Dendritic cell treated with granulocyte-macrophage colony-stimulating factor and Interleukin-4, amounts not matched to agents 40 ng/mL and 50 ng/mL, for 4 days (primary cell): ENCODE data around the gene MRE11.
"Not testable (repeated sequence)": the region's sequence is repeated elsewhere in the genome, so short reads cannot be mapped to it uniquely, and the experiment has no call there.

Source experiments
- H3K27ac Mint-ChIP-seq: one replicate; pipeline ENCODE4 v1.8.0; 2022; ENCODE audit warnings: mild to moderate bottlenecking, mixed read lengths
- H3K27me3 Mint-ChIP-seq: one replicate; pipeline ENCODE4 v1.8.0; 2022; ENCODE audit warnings: mild to moderate bottlenecking, mixed read lengths
- H3K36me3 Mint-ChIP-seq: one replicate; pipeline ENCODE4 v1.8.0; 2022; ENCODE audit warnings: low read depth, mixed read lengths
- H3K4me1 Mint-ChIP-seq: one replicate; pipeline ENCODE4 v1.8.0; 2022; ENCODE audit warnings: low read depth, mixed read lengths
- H3K4me3 Mint-ChIP-seq: one replicate; pipeline ENCODE4 v1.8.0; 2022; ENCODE audit warnings: mild to moderate bottlenecking, moderate library complexity, mixed read lengths
- H3K9me3 Mint-ChIP-seq: one replicate; pipeline ENCODE4 v1.8.0; 2022; ENCODE audit warnings: mixed read lengths
- intact Hi-C: fragments of 100-400 bp; cut with micrococcal nuclease; formaldehyde crosslinking; loops from one replicate; pipeline ENCODE4 v1.15.0; 2022

Gene MRE11

GRCh38 chr11:94519478-94520084 lies 25.9 kb upstream of the MRE11 start:
- Mint-ChIP-seq H3K4me3 (no peak overlapping the region), H3K4me1 (no peaks in the 10 kb centered on the region), H3K27me3 (no peaks in the 10 kb centered on the region), H3K36me3 (no peaks in the 10 kb centered on the region), H3K27ac (no peak overlapping the region), H3K9me3 (no peaks in the 10 kb centered on the region)
- intact Hi-C loops = loop anchor here (1.0 to 10.0 kb wide), 3 partner anchors 79 to 375 kb away; no protein-coding TSS in a partner anchor

- Mint-ChIP-seq H3K9me3 (no peaks in the 10 kb centered on the region), H3K27me3 (no peaks in the 10 kb centered on the region), H3K4me1 (no peaks in the 10 kb centered on the region), H3K27ac (no peak overlapping the region), H3K4me3 (no peak overlapping the region), H3K36me3 (no peaks in the 10 kb centered on the region)
- intact Hi-C loops = loop anchor here (2.0 kb wide), 1 partner anchor 81 kb away; no protein-coding TSS in a partner anchor
Measured at GRCh38 chr11:94518300-94518699, 24.7 kb upstream of the MRE11 start.

DNA sequence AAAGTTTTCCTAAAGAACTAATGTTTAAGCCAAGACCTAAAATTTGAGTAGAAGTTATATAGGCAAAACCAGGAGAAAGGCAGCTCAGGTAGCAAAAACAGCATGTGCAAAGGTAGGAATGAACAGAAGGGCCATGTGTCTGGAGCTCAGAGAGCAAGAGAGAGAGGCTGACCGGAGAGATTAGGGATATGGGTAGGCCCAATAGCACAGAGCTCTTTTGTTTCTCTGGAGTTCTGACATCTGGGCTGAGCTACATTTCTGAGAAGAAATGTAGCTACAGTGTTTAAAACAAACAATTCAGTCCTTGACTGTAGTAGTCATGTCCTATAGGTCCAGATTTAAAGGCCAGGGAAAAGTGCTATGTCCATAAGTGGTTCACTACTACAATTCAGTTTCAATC lies 23.1 kb upstream of the MRE11 start:
- no peaks in the 10 kb centered on the region for H3K27me3 Mint-ChIP-seq
- H3K4me1 Mint-ChIP-seq = peaks cover 11% of the 10 kb centered on the region
- H3K36me3 Mint-ChIP-seq = no peaks in the 10 kb centered on the region
- intact Hi-C loops = no loop called here
- H3K4me3 Mint-ChIP-seq = no peak overlapping the region
- no peaks in the 10 kb centered on the region for H3K9me3 Mint-ChIP-seq
- H3K27ac Mint-ChIP-seq = no peak overlapping the region

DNA sequence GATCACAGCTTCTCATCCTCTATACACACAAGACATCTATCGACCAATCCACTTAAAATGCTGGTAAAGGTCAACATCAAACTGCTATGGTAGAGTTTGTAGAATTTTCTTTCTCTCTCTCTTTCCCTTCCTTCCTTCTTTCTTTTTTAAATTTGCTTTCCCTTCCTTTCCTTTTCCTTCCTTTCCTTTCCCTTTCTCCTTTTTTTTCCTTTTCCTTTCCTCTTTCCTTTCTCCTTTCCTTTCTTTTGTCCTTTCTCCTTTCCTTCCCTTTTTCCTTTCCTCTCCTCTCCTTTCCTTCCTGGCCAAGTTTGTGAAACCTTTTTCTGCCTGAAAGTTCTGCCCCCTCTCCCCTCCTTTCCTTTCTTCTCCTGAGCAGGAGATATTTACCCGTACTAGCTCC lies 21.8 kb upstream of the MRE11 start:
- Mint-ChIP-seq H3K4me3 (no peak overlapping the region), H3K36me3 (no peaks in the 10 kb centered on the region), H3K4me1 (peaks cover 12% of the 10 kb centered on the region), H3K27me3 (no peaks in the 10 kb centered on the region), H3K9me3 (no peaks in the 10 kb centered on the region), H3K27ac (no peak overlapping the region)
- intact Hi-C loops = no loop called here

- H3K27me3 Mint-ChIP-seq = no peaks in the 10 kb centered on the region
- H3K27ac Mint-ChIP-seq = no peak overlapping the region
- intact Hi-C loops = no loop called here
Measured at GRCh38 chr11:94513091-94513490, 19.4 kb upstream of the MRE11 start.

DNA sequence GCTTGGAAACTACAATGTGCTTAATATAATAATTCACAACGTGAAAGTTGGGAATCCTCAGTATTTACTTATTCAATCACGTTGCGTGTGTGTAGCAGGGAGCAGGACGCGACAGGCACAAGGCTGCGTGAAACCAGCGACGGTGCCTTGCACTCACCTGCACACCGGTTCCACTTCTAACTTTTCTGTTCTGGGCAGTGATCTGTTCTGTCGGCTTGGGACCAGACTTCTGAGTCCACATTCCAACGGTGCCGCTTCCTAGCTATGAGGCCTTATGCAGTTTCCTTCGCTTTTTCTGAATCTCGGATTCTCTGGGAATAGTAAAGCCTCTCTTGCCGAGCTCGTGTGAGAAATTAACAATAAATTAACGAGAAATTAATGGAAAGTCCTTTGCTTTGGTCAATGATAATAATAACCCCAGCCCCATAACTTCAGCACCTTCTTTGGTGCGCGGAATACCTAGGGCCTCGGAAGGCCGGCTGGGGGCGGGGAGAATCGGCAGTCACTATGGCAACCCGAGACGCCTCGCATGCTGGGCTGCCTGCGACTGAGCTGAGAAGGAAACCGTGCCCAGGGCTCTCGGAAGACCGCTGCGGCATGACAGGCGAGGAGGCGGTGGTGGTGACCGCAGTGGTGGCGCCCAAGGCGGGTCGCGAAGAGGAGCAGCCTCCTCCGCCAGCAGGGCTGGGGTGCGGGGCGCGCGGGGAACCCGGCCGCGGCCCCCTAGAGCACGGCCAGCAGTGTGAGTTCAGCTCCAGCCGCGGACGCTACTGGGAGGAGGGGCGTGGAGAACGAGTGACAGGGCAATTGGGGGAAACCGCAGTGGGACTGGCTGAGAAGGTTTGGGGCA lies 18.5 kb upstream of the MRE11 start, which contains the start of gene C11orf97:
Gene C11orf97, plus strand, starts transcription at position 530 of the 850 bp plus-strand sequence. Its CDS starts 68 bp downstream, at position 598.
- Mint-ChIP-seq H3K9me3 (no peaks in the 10 kb centered on the region), H3K4me3 (peak within 1 kb of the TSS; percentile 91), H3K36me3 (no peaks in the 10 kb centered on the region), H3K4me1 (peaks cover 12% of the 10 kb centered on the region), H3K27ac (peak within 1 kb of the TSS; percentile 50), H3K27me3 (no peaks in the 10 kb centered on the region)
- intact Hi-C loops = no loop called here

More at GRCh38 chr11:94513091-94513490, 19.4 kb upstream of the MRE11 start:
- H3K9me3 Mint-ChIP-seq = no peaks in the 10 kb centered on the region
- H3K4me3 Mint-ChIP-seq = no peak overlapping the region
- H3K36me3 Mint-ChIP-seq = no peaks in the 10 kb centered on the region
- H3K4me1 Mint-ChIP-seq = peaks cover 12% of the 10 kb centered on the region

GRCh38 chr11:94507485-94507884 lies 13.8 kb upstream of the MRE11 start:
- H3K9me3 Mint-ChIP-seq = no peaks in the 10 kb centered on the region
- no peak overlapping the region for H3K4me3 Mint-ChIP-seq
- no peak overlapping the region for H3K27ac Mint-ChIP-seq
- peaks cover 9% of the 10 kb centered on the region for H3K4me1 Mint-ChIP-seq
- H3K36me3 Mint-ChIP-seq = no peaks in the 10 kb centered on the region
- no peaks in the 10 kb centered on the region for H3K27me3 Mint-ChIP-seq
- intact Hi-C loops = no loop called here

GRCh38 chr11:94506513-94506912 lies 12.9 kb upstream of the MRE11 start:
- H3K4me1 Mint-ChIP-seq, H3K27me3 Mint-ChIP-seq, H3K27ac Mint-ChIP-seq, H3K9me3 Mint-ChIP-seq, H3K4me3 Mint-ChIP-seq, intact Hi-C loops, H3K36me3 Mint-ChIP-seq: not testable (repeated sequence)

DNA sequence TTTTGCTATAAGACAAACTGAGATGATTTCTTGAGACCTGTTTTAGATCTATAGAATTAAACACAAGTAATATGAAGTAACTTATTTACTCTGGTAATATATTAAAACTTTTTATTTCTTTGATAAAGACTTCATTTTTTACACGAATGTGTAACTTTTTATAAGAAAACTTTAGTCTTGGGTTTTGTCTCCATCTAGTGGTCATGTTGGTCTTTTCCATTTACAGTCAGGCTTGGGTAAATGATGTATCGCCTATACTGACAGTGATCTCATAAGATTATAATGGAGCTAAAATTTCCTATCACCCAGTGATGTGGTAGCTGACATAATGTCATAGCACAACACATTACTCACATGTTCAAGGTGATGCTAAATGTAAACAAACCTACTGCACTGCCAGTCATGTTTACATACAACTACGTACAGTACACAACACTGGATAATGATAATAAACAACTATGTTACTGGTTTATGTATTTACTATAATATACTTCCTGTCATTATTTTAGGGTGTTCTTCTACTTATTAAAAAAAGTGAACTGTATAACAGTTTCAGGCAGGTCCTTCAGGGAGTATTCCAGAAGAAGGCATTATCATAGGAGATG lies 11.1 kb upstream of the MRE11 start:
- Mint-ChIP-seq H3K36me3 (peaks cover 14% of the 10 kb centered on the region), H3K27ac (no peak overlapping the region), H3K4me1 (no peaks in the 10 kb centered on the region), H3K27me3 (no peaks in the 10 kb centered on the region), H3K9me3 (no peaks in the 10 kb centered on the region), H3K4me3 (no peak overlapping the region)
- intact Hi-C loops = loop anchor here (1.0 to 2.0 kb wide), 2 partner anchors 178 to 321 kb away; no protein-coding TSS in a partner anchor

- H3K4me3 Mint-ChIP-seq = no peak overlapping the region
- no peaks in the 10 kb centered on the region for H3K27me3 Mint-ChIP-seq
- peaks cover 44% of the 10 kb centered on the region for H3K36me3 Mint-ChIP-seq
- H3K27ac Mint-ChIP-seq = no peak overlapping the region
- H3K9me3 Mint-ChIP-seq = no peaks in the 10 kb centered on the region
- intact Hi-C loops = no loop called here
- no peaks in the 10 kb centered on the region for H3K4me1 Mint-ChIP-seq
Measured at GRCh38 chr11:94501522-94501921, 7.9 kb upstream of the MRE11 start.

GRCh38 chr11:94500181-94500580 lies 6.5 kb upstream of the MRE11 start:
- H3K4me3 Mint-ChIP-seq = no peak overlapping the region
- H3K27me3 Mint-ChIP-seq = no peaks in the 10 kb centered on the region
- intact Hi-C loops = no loop called here
- no peaks in the 10 kb centered on the region for H3K9me3 Mint-ChIP-seq
- no peaks in the 10 kb centered on the region for H3K4me1 Mint-ChIP-seq
- H3K36me3 Mint-ChIP-seq = peaks cover 47% of the 10 kb centered on the region
- H3K27ac Mint-ChIP-seq = no peak overlapping the region

DNA sequence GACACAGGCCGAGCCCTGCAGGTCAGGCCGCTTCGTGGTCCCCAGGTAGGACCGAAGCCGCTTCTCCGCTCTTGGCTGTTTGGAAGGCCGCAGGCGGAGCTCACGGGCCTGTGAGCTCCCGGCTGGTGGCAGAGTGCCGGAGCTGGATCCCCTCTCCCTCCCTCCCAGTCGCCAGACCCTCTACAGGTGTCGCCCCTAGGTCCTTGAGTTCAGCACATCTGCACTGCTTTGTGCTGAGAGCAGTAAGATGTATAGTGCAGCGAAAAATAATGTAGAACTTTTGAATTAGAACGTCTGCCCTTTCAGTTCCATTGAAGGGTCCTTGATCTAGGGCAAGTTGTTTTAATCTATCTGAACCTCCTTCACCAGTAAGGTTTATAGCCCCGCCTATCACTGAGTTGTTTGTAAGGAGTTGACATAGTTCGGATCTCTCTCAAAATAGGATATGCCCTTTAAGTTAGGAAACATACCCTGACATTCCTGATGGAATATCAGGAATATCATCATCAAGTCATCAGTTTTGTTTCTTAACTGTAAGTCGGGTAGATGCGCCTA lies 559 bp upstream of the MRE11 start:
- peak overlapping the region; percentile 90 for H3K4me3 Mint-ChIP-seq
- H3K36me3 Mint-ChIP-seq = peaks cover 50% of the 10 kb centered on the region
- peak overlapping the region; percentile 94 for H3K27ac Mint-ChIP-seq
- peaks cover 23% of the 10 kb centered on the region for H3K4me1 Mint-ChIP-seq
- no peaks in the 10 kb centered on the region for H3K9me3 Mint-ChIP-seq
- H3K27me3 Mint-ChIP-seq = no peaks in the 10 kb centered on the region
- intact Hi-C loops = loop anchor here (5.0 to 10.0 kb wide), 3 partner anchors 367 to 752 kb away; partner anchors contain the start of genes C11orf54, CWC15, KDM4D and PANX1

GRCh38 chr11:94486068-94486467 lies 7.6 kb downstream of the MRE11 start:
- H3K9me3 Mint-ChIP-seq = no peaks in the 10 kb centered on the region
- intact Hi-C loops = no loop called here
- H3K36me3 Mint-ChIP-seq = peaks cover 92% of the 10 kb centered on the region
- peaks cover 15% of the 10 kb centered on the region for H3K4me1 Mint-ChIP-seq
- H3K27ac Mint-ChIP-seq = no peak overlapping the region
- H3K27me3 Mint-ChIP-seq = no peaks in the 10 kb centered on the region
- H3K4me3 Mint-ChIP-seq = no peak overlapping the region

DNA sequence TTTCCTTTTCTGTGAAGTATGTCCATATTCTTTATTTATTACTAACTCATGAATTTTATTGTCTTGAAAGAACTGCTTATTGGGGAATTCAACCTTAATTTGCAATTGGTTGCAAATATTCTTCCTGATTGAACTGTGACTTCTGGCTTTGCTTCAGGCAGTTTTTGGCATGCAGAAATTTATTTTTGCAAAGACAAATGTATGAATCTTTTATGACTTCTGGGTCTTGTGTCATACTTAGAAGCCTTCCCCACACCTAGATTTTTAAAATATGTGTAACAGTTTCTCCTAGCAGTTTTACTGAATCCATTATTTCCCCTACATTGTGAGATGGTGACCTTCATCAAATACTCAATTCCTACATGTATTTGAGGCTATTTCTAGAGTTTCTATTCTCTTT lies 12.3 kb downstream of the MRE11 start:
- Mint-ChIP-seq H3K27me3 (no peaks in the 10 kb centered on the region), H3K9me3 (no peaks in the 10 kb centered on the region), H3K4me3 (no peak overlapping the region), H3K27ac (no peak overlapping the region), H3K36me3 (peaks cover 70% of the 10 kb centered on the region), H3K4me1 (peaks cover 12% of the 10 kb centered on the region)
- intact Hi-C loops = no loop called here
